K562 (cell line): ENCODE data around the gene LRRC3C. TPM values are rescaled to one million over a fixed set of nuclear protein-coding genes. Genes with fewer than 3 reads are reported as not detected.

Source experiments
- ATAC-seq: fragments of 200-7000 bp; cut with Tn5 transposase; 3 replicates; pipeline ENCODE4 v1.9.1; 2020; ENCODE audit warnings: moderate library complexity
- BruUV-seq: library from RNA; stranded (reverse); fragments of 400-500 nt; replicated peaks from 2 replicates; lab custom pipeline; 2021; lab: Mats Ljungman, UMichigan
- CTCF ChIA-PET: fragments of 300-600 bp; formaldehyde crosslinking; extraction: SDS; loops from one replicate; lab custom pipeline; 2021; ENCODE audit warnings: low intra/inter-chr PET ratio; lab: Yijun Ruan, JAX
- POLR2A ChIA-PET: fragments of 300-600, 350-650 bp; sonication (Branson Sonifier 250); formaldehyde crosslinking; extraction: SDS; loops from one replicate; lab custom pipeline; 2021; ENCODE audit warnings: antibody characterized with exemption, inconsistent platforms; lab: Yijun Ruan, JAX
- DNase-seq, 4 experiments: peaks; one replicate each; pipeline versions ENCODE4 v3.0.0 to v3.0.0-alpha.2; 2011 to 2018; ENCODE audit warnings: low spot score in 3 of 4, mixed read lengths in 3 of 4; ENCODE audit errors: extremely low read depth in 1 of 4
- FAIRE-seq: peaks from 2 replicates; lab custom pipeline; 2011; peaks lifted over from hg19 to GRCh38; lab: Jason Lieb, UNC
- H2AFZ ChIP-seq: 2 replicates; pipeline ENCODE4 v1.6.0; 2011; ENCODE audit warnings: low read depth, low read length, control low read depth, inconsistent platforms
- H3K27ac ChIP-seq: fragments of 200-600 bp; 3 replicates; pipeline ENCODE4 v1.8.0; 2011; ENCODE audit warnings: low read depth, mild to moderate bottlenecking, control low read depth, inconsistent platforms, low read length, moderate library complexity, mixed read lengths; ENCODE audit errors: extremely low read depth
- H3K27me3 ChIP-seq, 2 experiments: fragments of 300-600 bp in 1 of 2; 2 replicates in 1 of 2; 3 replicates in 1 of 2; pipeline versions ENCODE4 v1.6.0 to v1.8.0; 2011; ENCODE audit warnings: inconsistent platforms in 2 of 2, low read length in 2 of 2, mild to moderate bottlenecking in 1 of 2, mixed read lengths in 1 of 2, moderate library complexity in 1 of 2; ENCODE audit not compliant: control insufficient read depth in 2 of 2, insufficient read depth in 2 of 2
- H3K36me3 ChIP-seq: fragments of 300-600 bp; 3 replicates; pipeline ENCODE4 v1.8.0; 2011; ENCODE audit warnings: mild to moderate bottlenecking, low read length, inconsistent platforms; ENCODE audit not compliant: control insufficient read depth, insufficient read depth
- H3K4me1 ChIP-seq, 2 experiments: fragments of 200-600 bp in 1 of 2; replicated peaks in 1 of 2; 2 replicates in 1 of 2; 3 replicates in 1 of 2; pipeline versions ENCODE4 v1.5.1 to v1.8.0; 2011; ENCODE audit warnings: inconsistent platforms in 2 of 2, low read length in 2 of 2, mild to moderate bottlenecking in 1 of 2, mixed read lengths in 1 of 2, moderate library complexity in 1 of 2; ENCODE audit not compliant: control insufficient read depth in 2 of 2, insufficient read depth in 2 of 2
- H3K4me2 ChIP-seq: 2 replicates; pipeline ENCODE4 v1.6.1; 2011; ENCODE audit warnings: low read length, control low read depth, inconsistent platforms, mixed read lengths; ENCODE audit not compliant: insufficient read depth
- H3K4me3 ChIP-seq: fragments of 200-600 bp; sonication (generic), shearing (Covaris generic); 2 replicates; pipeline ENCODE4 v1.5.1; 2016; ENCODE audit warnings: control low read depth, inconsistent platforms
- H3K79me2 ChIP-seq: fragments of 200-600 bp; 3 replicates; pipeline ENCODE4 v1.8.0; 2011; ENCODE audit warnings: low read length, inconsistent platforms; ENCODE audit not compliant: control insufficient read depth, insufficient read depth
- H3K9ac ChIP-seq, 2 experiments: 2 replicates each; pipeline versions ENCODE4 v1.6.0 to v1.6.1; 2011; ENCODE audit warnings: low read depth in 2 of 2, low read length in 2 of 2, control low read depth in 1 of 2, inconsistent platforms in 1 of 2, mild to moderate bottlenecking in 1 of 2, mixed read lengths in 1 of 2; ENCODE audit not compliant: insufficient read depth in 1 of 2
- H3K9me1 ChIP-seq: one replicate; pipeline ENCODE4 v1.6.0; 2011; ENCODE audit warnings: inconsistent platforms, mild to moderate bottlenecking, low read length, moderate library complexity; ENCODE audit not compliant: control insufficient read depth, insufficient read depth
- H3K9me3 ChIP-seq: replicated peaks from 2 replicates; pipeline ENCODE4 v1.5.1; 2011; ENCODE audit warnings: low read depth, low read length, inconsistent platforms; ENCODE audit not compliant: control insufficient read depth, insufficient read depth
- H4K20me1 ChIP-seq: replicated peaks from 2 replicates; pipeline ENCODE4 v1.6.1; 2011; ENCODE audit warnings: low read length, inconsistent platforms, mixed read lengths; ENCODE audit not compliant: control insufficient read depth, insufficient read depth
- ATF2 ChIP-seq: sonication (generic); formaldehyde crosslinking; IDR thresholded peaks from 2 replicates; pipeline ENCODE4 v1.8.1; 2022; ENCODE audit warnings: missing genetic modification reagents
- CEBPZ ChIP-seq: fragments of 150-350 bp; IDR thresholded peaks from 2 replicates; pipeline ENCODE4 v1.6.1; 2014; ENCODE audit warnings: low read depth, mild to moderate bottlenecking, low read length, borderline replicate concordance
- FOXJ2 ChIP-seq: fragments of 200-800 bp; sonication (Bioruptor generic); IDR thresholded peaks from 2 replicates; pipeline ENCODE4 v1.6.1; 2016; ENCODE audit warnings: missing genetic modification characterization, missing compliant biosample characterization
- GABPB1 ChIP-seq: sonication (generic); formaldehyde crosslinking; IDR thresholded peaks from 2 replicates; pipeline ENCODE4 v1.8.0; 2022; ENCODE audit warnings: mild to moderate bottlenecking, missing genetic modification reagents
- HLTF ChIP-seq: fragments of 450-650 bp; IDR thresholded peaks from 2 replicates; pipeline ENCODE4 v1.6.1; 2016
- MYNN ChIP-seq, 2 experiments: sonication (generic); formaldehyde crosslinking in 1 of 2; IDR thresholded peaks; 2 replicates each; pipeline versions ENCODE4 v1.5.0 to v1.6.1; 2016 to 2020; ENCODE audit warnings: antibody characterized with exemption in 1 of 2, missing genetic modification reagents in 1 of 2
- PHF20 ChIP-seq: fragments of 450-650 bp; IDR thresholded peaks from 2 replicates; pipeline ENCODE4 v1.6.1; 2018; ENCODE audit not compliant: partially characterized antibody
- SRSF9 ChIP-seq: fragments of 200-400 bp; formaldehyde crosslinking; IDR thresholded peaks from 2 replicates; pipeline ENCODE4 v1.6.1; 2017; ENCODE audit warnings: low read depth, low read length, borderline replicate concordance
- ZNF695 ChIP-seq: fragments of 450-650 bp; formaldehyde crosslinking; IDR thresholded peaks from 2 replicates; pipeline ENCODE4 v1.4.0; 2020; ENCODE audit warnings: mild to moderate bottlenecking, moderate library complexity
- whole genome bisulfite sequencing: fragments of 100-300 bp; shearing (Covaris generic); methylation state at CpG from one replicate; pipeline ENCODE4 v1.1.6; 2016; ENCODE audit warnings: low coverage, mixed read lengths; ENCODE audit not compliant: insufficient coverage; ENCODE audit errors: missing lambda C conversion rate; 5-methylcytosine and 5-hydroxymethylcytosine counted together
- in situ Hi-C: fragments of 300-500 bp; cut with MboI; formaldehyde crosslinking; loops from 4 replicates; pipeline ENCODE4 v1.15.0; 2018; ENCODE audit warnings: inconsistent platforms, mixed read lengths
- intact Hi-C: fragments of 100-400 bp; cut with micrococcal nuclease; formaldehyde crosslinking; loops from 2 replicates; pipeline ENCODE4 v1.14.2; 2022
- polyA plus RNA-seq, 8 experiments: library from polyadenylated mRNA; depleted of rRNA in 4 of 8; stranded (reverse) in 5 of 8; unstranded in 3 of 8; fragments of >200 nt; fragmentation: Nextera tagmentation in 2 of 8; fragmentation: Illumina TruSeq in 1 of 8; extraction: Ambion mirVana in 2 of 8; extraction: Trizol in 1 of 8; gene quantifications; 2 replicates each; pipeline versions ENCODE4 v1.2.1 to v1.2.3, GENCODE V29; 2011 to 2014; ENCODE audit warnings: inconsistent platforms in 1 of 8, missing spikeins in 1 of 8
- total RNA-seq, 7 experiments: library from RNA; depleted of rRNA in 6 of 7; stranded (reverse); fragments of >200 nt in 6 of 7; fragmentation: Illumina TruSeq in 2 of 7; extraction: Trizol in 2 of 7; gene quantifications; 2 replicates each; pipeline versions ENCODE4 v1.2.1 to v1.2.3, GENCODE V29; 2011 to 2021; ENCODE audit warnings: low replicate concordance in 1 of 7
- TF ChIP-seq, protein P1 (sequence below), 2 experiments: fragments of 450-650 bp; conservative IDR thresholded peaks; 2 replicates each; pipeline ENCODE4 v1.6.1; 2017; ENCODE audit warnings: mild to moderate bottlenecking in 2 of 2, moderate library complexity in 2 of 2
- TF ChIP-seq, protein P2 (sequence below), 2 experiments: IDR thresholded peaks; 2 replicates each; pipeline ENCODE4 v1.6.1; 2012; ENCODE audit warnings: improper control_type of control experiment in 2 of 2, low read depth in 2 of 2, low read length in 2 of 2, borderline replicate concordance in 1 of 2
- TF ChIP-seq, protein P3 (sequence below): IDR thresholded peaks from 2 replicates; pipeline ENCODE4 v1.6.1; 2016; ENCODE audit warnings: missing genetic modification characterization, missing compliant biosample characterization

Gene LRRC3C
- total and polyA plus RNA-seq, 9 of the 15 experiments (the other 6 are each of a cell fraction or from before 2014, with no cell fraction given), result not detected

GRCh38 chr17:39944393-39944711, 16.8 kb downstream of the LRRC3C start:
- no TSS peak for BruUV-seq
- Histone ChIP-seq H3K36me3 (no peaks in the 10 kb centered on the region), H3K27ac (no peak overlapping the region), H3K4me2 (no peak overlapping the region), H3K79me2 (no peaks in the 10 kb centered on the region), H3K27me3 (peaks cover 4 to 7% of the 10 kb centered on the region in 2 experiments; a peak in 4 of 5 replicates), H3K9me1 (no peaks in the 10 kb centered on the region), H3K4me1 (peaks cover 7 to 19% of the 10 kb centered on the region in 2 experiments), H3K9me3 (no peaks in the 10 kb centered on the region), H2AFZ (no peak overlapping the region), H4K20me1 (0 out of 2 replicates have a peak, but pooled peaks cover 3% of the 10 kb centered on the region), H3K4me3 (no peak overlapping the region), H3K9ac (no peak overlapping the region; a peak in 1 of 4 replicates)
- WGBS, result 20% methylated on average over 13 of the region's 16 CpGs
- ChIA-PET CTCF (no interaction called here), POLR2A (interaction anchor here (0.5 kb wide), 1 partner anchor 251 kb away, joined by 3 read pairs; no protein-coding TSS in a partner anchor)
- ATAC-seq (no peak), DNase-seq (no peak), FAIRE-seq (no peak)
- in situ Hi-C loops, result no loop called here
- intact Hi-C loops, result no loop called here
- TF ChIP-seq PHF20, result no peak
- TF ChIP-seq ZNF695, result no peak
- TF ChIP-seq, protein P1, sequence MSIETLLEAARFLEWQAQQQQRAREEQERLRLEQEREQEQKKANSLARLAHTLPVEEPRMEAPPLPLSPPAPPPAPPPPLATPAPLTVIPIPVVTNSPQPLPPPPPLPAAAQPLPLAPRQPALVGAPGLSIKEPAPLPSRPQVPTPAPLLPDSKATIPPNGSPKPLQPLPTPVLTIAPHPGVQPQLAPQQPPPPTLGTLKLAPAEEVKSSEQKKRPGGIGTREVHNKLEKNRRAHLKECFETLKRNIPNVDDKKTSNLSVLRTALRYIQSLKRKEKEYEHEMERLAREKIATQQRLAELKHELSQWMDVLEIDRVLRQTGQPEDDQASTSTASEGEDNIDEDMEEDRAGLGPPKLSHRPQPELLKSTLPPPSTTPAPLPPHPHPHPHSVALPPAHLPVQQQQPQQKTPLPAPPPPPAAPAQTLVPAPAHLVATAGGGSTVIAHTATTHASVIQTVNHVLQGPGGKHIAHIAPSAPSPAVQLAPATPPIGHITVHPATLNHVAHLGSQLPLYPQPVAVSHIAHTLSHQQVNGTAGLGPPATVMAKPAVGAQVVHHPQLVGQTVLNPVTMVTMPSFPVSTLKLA (conservative IDR thresholded peaks at IDR 0.05), result no peak
- no peak for TF ChIP-seq ATF2
- TF ChIP-seq, protein P2, sequence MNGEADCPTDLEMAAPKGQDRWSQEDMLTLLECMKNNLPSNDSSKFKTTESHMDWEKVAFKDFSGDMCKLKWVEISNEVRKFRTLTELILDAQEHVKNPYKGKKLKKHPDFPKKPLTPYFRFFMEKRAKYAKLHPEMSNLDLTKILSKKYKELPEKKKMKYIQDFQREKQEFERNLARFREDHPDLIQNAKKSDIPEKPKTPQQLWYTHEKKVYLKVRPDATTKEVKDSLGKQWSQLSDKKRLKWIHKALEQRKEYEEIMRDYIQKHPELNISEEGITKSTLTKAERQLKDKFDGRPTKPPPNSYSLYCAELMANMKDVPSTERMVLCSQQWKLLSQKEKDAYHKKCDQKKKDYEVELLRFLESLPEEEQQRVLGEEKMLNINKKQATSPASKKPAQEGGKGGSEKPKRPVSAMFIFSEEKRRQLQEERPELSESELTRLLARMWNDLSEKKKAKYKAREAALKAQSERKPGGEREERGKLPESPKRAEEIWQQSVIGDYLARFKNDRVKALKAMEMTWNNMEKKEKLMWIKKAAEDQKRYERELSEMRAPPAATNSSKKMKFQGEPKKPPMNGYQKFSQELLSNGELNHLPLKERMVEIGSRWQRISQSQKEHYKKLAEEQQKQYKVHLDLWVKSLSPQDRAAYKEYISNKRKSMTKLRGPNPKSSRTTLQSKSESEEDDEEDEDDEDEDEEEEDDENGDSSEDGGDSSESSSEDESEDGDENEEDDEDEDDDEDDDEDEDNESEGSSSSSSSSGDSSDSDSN (IDR thresholded peaks at IDR 0.05; ENCODE audit: borderline replicate concordance in 1 of 2, low read depth in 2 of 2, low read length in 2 of 2), result no peak
- TF ChIP-seq CEBPZ, result no peak
- TF ChIP-seq GABPB1 (CRISPR knock-in tag), result no peak
- TF ChIP-seq MYNN (IDR thresholded peaks at IDR 0.05), result no peak
- no peak for TF ChIP-seq MYNN (CRISPR knock-in tag; IDR thresholded peaks at IDR 0.05)
- TF ChIP-seq HLTF, result no peak
- TF ChIP-seq FOXJ2, result no peak
- TF ChIP-seq, protein P3, sequence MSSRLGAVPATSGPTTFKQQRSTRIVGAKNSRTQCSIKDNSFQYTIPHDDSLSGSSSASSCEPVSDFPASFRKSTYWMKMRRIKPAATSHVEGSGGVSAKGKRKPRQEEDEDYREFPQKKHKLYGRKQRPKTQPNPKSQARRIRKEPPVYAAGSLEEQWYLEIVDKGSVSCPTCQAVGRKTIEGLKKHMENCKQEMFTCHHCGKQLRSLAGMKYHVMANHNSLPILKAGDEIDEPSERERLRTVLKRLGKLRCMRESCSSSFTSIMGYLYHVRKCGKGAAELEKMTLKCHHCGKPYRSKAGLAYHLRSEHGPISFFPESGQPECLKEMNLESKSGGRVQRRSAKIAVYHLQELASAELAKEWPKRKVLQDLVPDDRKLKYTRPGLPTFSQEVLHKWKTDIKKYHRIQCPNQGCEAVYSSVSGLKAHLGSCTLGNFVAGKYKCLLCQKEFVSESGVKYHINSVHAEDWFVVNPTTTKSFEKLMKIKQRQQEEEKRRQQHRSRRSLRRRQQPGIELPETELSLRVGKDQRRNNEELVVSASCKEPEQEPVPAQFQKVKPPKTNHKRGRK (tag), result no peak
- TF ChIP-seq SRSF9, result no peak
